DMS53 (cell line): ENCODE data around the gene JCAD.
A peak's percentile ranks its signal among the peaks of the same experiment; 100 is the strongest.

Experiments used
- DNase-seq: peaks from one replicate; lab custom pipeline; 2025; lab: John Stamatoyannopoulos, UW

The JCAD gene

DNA sequence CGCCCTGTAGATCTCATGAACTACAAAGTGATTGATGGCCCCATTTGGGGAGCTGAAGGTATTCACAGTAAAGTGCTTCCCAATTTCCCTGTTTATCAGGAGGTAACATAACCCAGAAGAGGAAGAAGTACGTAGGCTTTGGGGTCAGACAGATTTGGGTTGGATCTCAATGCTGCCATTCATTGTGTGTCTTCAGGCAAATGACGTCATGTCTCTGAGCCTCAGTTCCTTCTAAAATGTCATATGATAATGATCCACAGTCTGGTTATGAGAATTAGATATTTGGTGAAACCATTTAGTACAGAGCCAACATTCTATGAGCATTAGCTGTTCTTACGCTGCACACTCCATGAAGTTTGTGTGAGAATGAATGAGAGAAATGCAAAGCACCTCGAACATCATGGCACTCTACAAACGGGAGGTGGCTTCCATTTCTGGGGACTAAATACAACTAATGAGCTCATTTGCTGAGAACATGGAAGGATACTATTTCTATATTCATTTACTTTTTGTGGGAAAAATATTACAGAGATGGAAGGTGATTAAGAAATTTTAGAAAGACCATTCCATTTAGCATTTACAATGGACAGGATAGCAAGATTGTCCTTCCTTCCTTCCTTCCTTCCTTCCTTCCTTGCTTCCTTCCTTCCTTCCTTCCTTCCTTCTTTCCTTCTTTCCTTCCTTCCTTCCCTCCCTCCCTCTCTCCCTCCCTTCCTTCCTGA lies 13.8 kb upstream of the JCAD start:
- DNase-seq: no peak

GRCh38 chr10:30072068-30072467 lies 12.7 kb upstream of the JCAD start:
- DNase-seq: no peak

DNA sequence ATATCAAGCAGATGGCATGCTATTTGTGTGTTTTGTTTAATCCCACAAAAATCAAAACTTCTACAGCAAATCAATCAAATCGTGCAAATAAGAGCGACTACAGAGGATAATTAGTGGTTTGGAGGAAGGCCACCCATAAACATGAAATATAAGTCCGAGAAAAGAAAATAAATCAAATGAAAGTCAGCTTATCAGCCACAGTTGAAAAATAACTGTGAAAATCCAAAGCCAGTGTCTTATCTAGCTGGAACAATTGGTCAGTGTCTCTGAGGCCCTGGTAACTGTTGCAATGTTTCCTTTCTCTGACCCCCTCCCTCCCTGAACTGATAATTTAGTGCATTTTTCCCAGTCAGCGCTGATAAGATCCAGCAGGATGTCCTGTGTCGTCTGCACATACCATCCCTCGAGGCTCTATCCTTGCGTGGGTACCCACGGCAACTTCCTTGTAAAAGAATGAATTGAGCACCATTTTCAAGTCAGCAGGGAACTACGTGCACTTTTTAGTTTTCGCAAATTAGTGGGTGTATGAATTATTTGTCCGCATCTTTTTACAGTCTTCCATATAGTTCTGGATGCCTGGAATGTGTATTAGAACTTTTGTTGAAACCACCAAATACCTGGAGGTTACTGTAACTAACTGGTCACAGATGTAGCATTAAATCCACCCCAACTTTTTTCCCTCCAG lies 10.8 kb upstream of the JCAD start:
- DNase-seq: no peak

GRCh38 chr10:30068492-30069223 lies 9.3 kb upstream of the JCAD start:
- DNase-seq: no peak

DNA sequence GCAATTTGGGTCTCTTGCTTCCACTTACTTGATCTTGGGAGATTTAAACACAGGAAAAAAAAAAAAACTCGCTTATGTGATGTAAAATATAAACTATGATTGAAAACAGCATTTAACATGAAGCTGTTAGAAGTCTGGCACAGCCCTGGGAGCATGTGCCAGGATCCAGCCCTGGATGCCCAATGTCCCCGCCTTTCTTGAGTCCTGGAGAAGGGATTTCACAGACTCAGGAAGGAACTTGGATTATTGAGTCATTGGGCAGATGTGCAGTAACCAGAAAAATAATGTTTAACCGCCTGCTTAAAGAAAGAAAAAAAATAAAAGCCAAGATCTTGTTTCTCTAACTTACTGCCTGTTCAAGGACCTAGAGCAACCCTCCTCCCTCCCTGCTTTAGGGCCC lies 3.7 kb upstream of the JCAD start:
- no peak for DNase-seq

DNA sequence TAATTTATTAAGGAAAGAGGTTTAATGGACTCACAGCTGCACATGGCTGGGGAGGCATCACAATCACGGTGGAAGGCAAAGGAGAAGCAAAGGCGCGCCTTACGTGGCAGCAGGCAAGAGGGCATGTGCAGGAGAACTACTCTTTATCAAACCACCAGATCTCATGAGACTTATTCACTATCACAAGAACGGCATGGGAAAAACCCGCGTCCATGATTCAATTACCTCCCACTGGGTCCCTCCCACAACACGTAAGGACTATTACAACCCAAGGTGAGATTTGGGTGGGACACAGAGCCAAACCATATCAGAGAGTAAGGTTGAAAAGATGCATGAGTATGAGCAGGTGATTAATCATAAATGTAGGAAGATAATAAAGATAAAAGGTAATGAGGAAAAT lies 3.2 kb upstream of the JCAD start:
- DNase-seq: no peak

DNA sequence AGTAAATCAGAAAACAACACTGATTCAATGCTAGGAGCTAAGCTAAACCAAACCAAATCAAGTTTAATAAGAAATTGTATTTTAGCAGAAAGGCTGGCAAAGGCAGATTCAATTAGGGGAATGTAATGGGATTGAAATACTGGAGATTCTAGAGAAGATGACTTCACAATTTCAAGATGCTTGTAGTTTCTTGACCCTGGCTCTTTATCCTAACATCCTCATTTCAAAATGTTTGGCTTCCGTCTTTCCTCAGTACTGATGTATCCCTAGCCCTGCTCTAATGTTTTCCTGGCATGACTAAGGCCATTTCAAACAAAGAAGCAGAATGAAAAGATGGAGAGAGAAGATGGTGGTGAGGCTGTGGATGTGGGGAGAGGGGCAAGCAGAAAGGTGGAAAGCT lies 2.7 kb upstream of the JCAD start:
- DNase-seq: no peak

DNA sequence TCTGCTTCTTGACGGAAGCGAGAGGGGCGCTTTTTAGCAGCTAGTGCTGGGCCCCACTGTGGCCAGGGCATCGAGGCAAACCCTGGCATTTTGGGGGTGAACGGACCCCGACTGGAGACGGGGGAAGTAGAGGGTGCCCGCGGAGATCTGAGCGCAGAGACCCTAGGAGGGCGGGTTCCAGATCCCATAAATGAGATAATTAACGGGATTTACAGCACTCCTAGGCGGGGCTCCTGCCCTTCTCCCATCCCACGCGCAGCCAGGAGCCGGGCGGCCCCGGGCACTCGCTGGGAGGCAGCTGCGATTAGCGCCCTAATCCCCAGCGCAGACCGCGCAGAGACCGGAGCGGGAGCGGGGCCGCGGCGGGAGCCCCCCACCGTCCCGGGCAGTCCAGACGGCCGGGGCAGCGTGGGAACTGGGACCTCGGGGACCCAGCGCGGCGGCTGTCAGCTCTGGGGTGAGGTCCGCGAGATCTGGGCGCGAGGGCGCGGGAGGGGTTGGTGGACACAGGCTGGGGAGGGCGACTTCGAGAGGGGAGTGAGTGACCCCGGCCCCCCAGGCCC lies 735 bp downstream of the JCAD start:
- DNase-seq: peak; percentile 30

DNA sequence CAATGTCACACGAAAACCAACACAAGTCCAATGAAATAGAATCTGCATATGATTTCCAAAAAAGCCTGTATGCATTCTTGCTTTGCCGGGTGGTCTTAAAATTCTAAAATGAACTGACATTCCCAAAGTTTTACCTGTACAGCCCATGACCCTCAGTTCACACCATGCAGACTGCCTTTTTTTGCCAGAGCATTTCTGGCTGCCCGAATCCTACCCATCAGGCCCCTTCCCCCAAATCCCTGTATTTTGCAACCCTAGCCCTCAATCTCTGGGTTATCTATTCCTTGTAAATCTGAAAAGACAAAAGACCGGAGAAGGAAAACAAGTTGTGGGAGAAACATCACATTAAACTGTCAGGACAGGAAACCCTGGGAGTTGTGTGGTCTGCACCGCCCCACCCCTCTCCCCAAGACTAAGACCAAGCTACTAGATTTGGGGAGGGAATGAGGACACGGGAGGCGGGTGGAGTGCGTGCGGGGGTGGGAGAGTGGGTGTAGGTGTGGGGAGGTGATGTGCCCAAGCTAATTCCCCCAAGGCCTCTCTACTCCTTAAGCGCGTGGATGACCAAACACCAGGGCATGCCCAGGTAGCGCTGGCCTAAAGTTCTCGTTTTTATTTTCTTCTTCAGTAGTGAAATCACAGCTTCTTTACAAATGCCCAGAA lies 1.4 kb downstream of the JCAD start:
- DNase-seq: no peak

DNA sequence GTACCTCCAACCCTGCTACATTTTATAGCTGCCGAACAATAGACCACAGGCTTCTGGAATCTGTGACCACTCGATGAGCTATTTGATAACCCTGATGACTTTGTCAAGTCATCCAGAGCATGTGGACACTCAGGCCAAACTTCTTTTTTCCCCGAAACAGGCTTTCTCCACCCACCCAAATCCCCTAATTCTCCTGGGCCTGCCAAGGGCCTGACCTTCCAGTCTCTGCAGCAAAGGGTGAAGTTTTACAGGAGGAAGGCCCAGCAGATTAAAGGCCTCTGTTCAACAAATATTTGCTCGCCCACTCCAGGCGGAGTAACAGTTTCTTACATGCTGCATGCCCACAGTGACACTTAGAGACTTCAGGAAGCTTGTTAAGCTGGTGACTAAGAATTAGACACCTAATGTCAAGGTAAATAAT lies 2.0 kb downstream of the JCAD start:
- DNase-seq: peak; percentile 29

DNA sequence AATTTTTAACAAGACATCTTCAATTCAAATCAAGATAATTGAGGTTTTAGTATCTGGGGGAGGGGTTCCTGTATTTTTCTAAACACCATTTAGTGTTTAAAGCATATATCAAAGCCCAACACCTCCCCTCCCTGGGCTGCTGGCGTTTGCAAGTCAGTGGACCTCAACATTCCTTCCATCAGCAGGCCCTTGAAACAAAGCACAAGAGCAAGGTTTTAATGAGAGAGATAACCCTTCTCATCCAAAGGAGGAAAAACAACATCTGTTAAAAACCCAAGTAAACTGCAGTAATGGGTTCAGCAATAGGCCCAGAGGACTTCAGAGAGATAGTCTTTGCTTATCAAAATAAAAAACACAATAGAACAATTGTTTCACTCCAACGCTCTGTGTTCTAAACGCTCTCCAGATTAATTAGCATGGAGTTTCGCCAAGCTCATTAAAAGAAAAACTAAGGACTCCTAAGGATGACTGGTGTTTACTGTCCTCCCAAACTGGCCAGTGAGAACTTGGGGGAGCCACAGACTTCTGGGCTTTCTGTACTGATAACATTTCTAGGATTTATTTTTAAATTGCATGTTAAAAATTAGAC lies 2.5 kb downstream of the JCAD start:
- DNase-seq: no peak

- no peak for DNase-seq
Observed at GRCh38 chr10:30056281-30056680, 3.1 kb downstream of the JCAD start.

GRCh38 chr10:30055226-30055662 lies 4.1 kb downstream of the JCAD start:
- DNase-seq: no peak

GRCh38 chr10:30052062-30052461 lies 7.3 kb downstream of the JCAD start:
- DNase-seq: no peak

GRCh38 chr10:30051220-30051619 lies 8.2 kb downstream of the JCAD start:
- DNase-seq: no peak

DNA sequence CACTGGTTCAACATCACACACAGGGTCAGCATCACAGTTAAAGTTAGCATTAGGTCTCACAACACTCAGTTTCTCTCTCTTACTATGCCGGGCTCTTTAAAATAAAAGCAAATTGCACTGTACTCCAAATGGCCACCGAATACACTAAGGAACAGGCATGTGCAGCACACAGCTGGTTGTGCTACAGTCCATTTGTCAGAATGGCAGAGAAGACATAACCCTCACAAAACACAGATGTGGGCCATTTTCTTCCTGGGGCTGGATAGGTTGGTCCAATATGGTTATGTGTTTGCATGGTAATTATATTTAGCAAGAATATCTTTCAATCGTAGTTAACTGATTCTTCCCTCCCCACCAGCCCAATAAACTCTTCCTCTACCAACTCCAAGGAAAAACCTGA lies 9.0 kb downstream of the JCAD start:
- no peak for DNase-seq

DNA sequence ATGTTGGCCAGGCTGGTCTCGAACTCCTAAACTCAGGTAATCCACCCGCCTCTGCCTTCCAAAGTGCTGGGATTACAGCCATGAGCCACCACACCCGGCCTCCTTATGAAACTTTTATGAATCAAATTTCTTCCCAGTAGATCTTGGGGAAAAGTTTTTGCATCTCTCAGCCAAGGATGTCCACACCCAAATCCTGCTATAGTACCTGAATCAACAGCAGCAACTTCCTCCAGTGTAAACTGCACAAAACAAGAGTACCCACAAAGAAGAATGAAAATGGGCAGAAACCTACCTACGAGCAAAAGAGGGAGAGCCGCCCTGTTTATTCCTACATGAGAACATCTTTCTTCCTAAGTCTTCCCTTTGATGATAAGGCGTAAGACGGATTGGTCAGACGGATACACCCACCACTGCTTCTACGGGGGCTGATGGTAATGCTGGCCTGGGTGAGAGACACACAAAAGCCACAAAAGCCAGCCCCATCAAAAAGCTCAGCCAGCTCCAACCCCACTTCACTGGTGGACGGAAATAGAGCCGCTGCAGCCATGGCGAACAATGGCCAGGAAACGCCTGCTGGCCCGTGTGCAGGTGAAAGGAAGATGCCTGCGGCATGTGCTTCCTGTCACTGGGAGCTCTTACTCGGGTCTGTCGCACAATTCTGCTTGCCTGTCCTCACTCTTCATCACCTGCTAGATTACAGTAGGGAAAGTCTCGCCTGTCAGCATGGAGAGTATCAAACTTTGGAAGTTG lies 10.4 kb downstream of the JCAD start:
- no peak for DNase-seq

DNA sequence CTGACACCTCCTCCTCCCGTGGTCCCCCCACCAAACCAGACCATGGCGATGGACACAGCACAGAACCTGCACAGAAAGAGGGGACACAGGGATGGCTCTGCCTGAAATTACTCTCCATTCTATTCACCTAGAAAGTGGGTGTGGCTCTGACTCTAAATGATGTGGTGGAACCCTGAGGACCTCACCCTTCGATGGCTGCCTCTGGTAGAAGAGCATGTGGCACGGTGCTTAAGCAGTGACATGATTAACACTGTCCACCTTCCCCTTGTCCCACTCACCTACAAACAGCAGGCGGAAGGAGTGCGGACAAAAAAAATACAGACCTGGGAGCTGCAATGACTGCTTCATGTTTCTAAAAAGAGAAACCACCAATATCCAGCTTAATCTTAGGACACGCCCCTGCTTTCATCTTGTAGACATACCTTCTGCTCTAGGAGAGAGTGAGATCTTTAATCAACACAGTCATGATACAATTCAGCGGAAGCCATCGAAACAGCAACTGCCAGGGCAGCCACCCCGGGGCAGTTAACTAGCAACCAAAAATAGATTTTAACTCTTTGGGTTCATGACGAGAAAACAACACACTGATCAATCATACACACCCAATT lies 11.4 kb downstream of the JCAD start:
- DNase-seq: no peak

GRCh38 chr10:30047430-30047829 lies 12.0 kb downstream of the JCAD start:
- no peak for DNase-seq

DNA sequence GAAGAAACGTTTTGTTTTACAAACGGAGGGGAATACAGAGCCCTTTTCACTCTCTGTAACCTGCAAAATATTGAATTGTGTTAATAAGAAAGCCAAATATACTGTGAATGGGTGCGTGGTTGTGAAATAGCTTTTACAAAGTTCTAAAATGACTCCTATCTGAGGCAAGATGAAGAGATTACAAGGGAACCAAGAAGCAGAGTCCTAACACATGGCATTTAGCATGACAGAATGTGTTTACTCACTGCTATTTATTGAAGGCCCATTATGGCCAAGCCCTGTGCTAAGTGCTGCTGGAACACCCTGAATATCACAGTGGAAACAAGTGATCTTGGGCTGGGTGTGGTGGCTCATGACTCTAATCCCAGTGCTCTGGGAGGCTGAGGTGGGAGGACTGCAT lies 12.9 kb downstream of the JCAD start:
- no peak for DNase-seq

DNA sequence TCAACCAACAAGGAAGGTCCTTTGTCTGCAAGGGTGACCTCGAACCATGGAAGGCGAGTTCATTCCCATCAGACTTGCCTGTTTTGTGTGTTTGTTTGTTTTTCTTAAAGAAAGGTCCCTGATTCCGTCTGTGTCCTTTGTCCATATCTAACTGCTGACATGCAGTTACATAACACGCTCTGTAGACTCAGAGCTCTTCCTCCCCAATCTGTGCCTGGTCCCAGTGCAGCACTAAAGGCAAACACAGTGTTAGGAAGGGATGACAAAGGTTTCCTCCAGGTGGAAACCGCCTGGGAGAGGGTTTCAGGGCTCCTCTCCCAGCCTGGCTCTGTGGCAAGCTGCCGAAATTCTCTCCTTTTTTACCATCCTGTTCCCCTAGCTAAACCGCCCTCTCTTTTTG lies 13.4 kb downstream of the JCAD start:
- no peak for DNase-seq
